Activated CD8-positive, alpha-beta memory T cell treated with anti-CD3 and anti-CD28 coated beads for 36 hours (primary cell): ENCODE results near the gene PITPNM3. TPM values are rescaled to one million over a fixed set of nuclear protein-coding genes. Genes with fewer than 3 reads are reported as not detected.
"Not testable (repeated sequence)": the region's sequence is repeated elsewhere in the genome, so short reads cannot be mapped to it uniquely, and the experiment has no call there.

Experiments
- CTCF ChIA-PET: fragments of 350-600 bp; sonication (Branson Sonifier 250); formaldehyde crosslinking; loops from one replicate; lab custom pipeline; 2021; ENCODE audit warnings: antibody characterized with exemption; lab: Charles Lee
- POLR2A ChIA-PET: fragments of 350-600 bp; sonication (Branson Sonifier 250); formaldehyde crosslinking; loops from one replicate; lab custom pipeline; 2021; ENCODE audit warnings: antibody characterized with exemption; lab: Charles Lee
- total RNA-seq, 2 experiments: library from RNA; stranded (reverse); gene quantifications; one replicate each; pipeline ENCODE4 v1.2.3, GENCODE V29; 2021

Gene PITPNM3
- total RNA-seq, 2 experiments from 2014 or later, result 0.44 to 0.59 TPM

GRCh38 chr17:6492892-6493674, 63.3 kb downstream of the PITPNM3 start:
- ChIA-PET CTCF (no interaction called here), POLR2A (no interaction called here)

GRCh38 chr17:6491071-6491700, 65.2 kb downstream of the PITPNM3 start:
- POLR2A ChIA-PET, result no interaction called here

GRCh38 chr17:6489016-6489550, 67.3 kb downstream of the PITPNM3 start:
- ChIA-PET POLR2A (no interaction called here), CTCF (no interaction called here)

More at GRCh38 chr17:6491071-6491700, 65.2 kb downstream of the PITPNM3 start:
- CTCF ChIA-PET, result no interaction called here

- ChIA-PET POLR2A (no interaction called here), CTCF (no interaction called here)
These were observed 68.3 kb downstream of the PITPNM3 start for GRCh38 chr17:6488008-6488539.

- POLR2A ChIA-PET, result no interaction called here
These were observed 68.9 kb downstream of the PITPNM3 start for GRCh38 chr17:6487251-6488007.

GRCh38 chr17:6485646-6486412, 70.5 kb downstream of the PITPNM3 start:
- CTCF ChIA-PET, result no interaction called here
- POLR2A ChIA-PET, result no interaction called here

More at GRCh38 chr17:6487251-6488007, 68.9 kb downstream of the PITPNM3 start:
- CTCF ChIA-PET, result no interaction called here

GRCh38 chr17:6483507-6483906, 72.8 kb downstream of the PITPNM3 start:
- POLR2A ChIA-PET, result no interaction called here
- CTCF ChIA-PET, result no interaction called here

- CTCF ChIA-PET, result interaction anchor here (1.6 kb wide), 1 partner anchor 10 kb away, joined by 7 read pairs; no protein-coding TSS in a partner anchor
- POLR2A ChIA-PET, result not testable (repeated sequence)
These were observed 73.6 kb downstream of the PITPNM3 start for GRCh38 chr17:6482796-6483195.

- ChIA-PET CTCF (interaction anchor here (1.6 kb wide), 1 partner anchor 9 kb away, joined by 7 read pairs; no protein-coding TSS in a partner anchor), POLR2A (no interaction called here)
These were observed 74.3 kb downstream of the PITPNM3 start for GRCh38 chr17:6482105-6482455.

- CTCF ChIA-PET, result interaction anchor here (1.0 kb wide), 1 partner anchor 8 kb away, joined by 4 read pairs; no protein-coding TSS in a partner anchor
- POLR2A ChIA-PET, result no interaction called here
These were observed 76.1 kb downstream of the PITPNM3 start for GRCh38 chr17:6480303-6480675.

- CTCF ChIA-PET, result no interaction called here
These were observed 76.6 kb downstream of the PITPNM3 start for GRCh38 chr17:6479622-6480302.

GRCh38 chr17:6478486-6478885, 77.9 kb downstream of the PITPNM3 start:
- POLR2A ChIA-PET, result no interaction called here
- CTCF ChIA-PET, result no interaction called here

More at GRCh38 chr17:6479622-6480302, 76.6 kb downstream of the PITPNM3 start:
- POLR2A ChIA-PET, result no interaction called here

- POLR2A ChIA-PET, result no interaction called here
- CTCF ChIA-PET, result no interaction called here
These were observed 78.4 kb downstream of the PITPNM3 start for GRCh38 chr17:6477831-6478383.

- ChIA-PET CTCF (no interaction called here), POLR2A (no interaction called here)
These were observed 79.6 kb downstream of the PITPNM3 start for GRCh38 chr17:6476810-6477179.

GRCh38 chr17:6476076-6476809, 80.1 kb downstream of the PITPNM3 start:
- ChIA-PET POLR2A (no interaction called here), CTCF (no interaction called here)

- ChIA-PET POLR2A (no interaction called here), CTCF (no interaction called here)
These were observed 80.9 kb downstream of the PITPNM3 start for GRCh38 chr17:6475411-6475810.

GRCh38 chr17:6474906-6475305, 81.4 kb downstream of the PITPNM3 start:
- CTCF ChIA-PET, result no interaction called here

More at GRCh38 chr17:6474906-6475305, 81.4 kb downstream of the PITPNM3 start:
- POLR2A ChIA-PET, result no interaction called here
